IPS-NIHi7 (cell line): ENCODE measurements around the gene SH3GL1.
"Not testable (repeated sequence)": the region's sequence is repeated elsewhere in the genome, so short reads cannot be mapped to it uniquely, and the experiment has no call there.

ENCODE experiments used
- DNase-seq: peaks from one replicate; pipeline ENCODE4 v3.0.0; 2012; ENCODE audit warnings: mixed read lengths; ENCODE audit errors: extremely low spot score

Gene SH3GL1

GRCh38 chr19:4363571-4364304 is 36.6 kb downstream of the SH3GL1 start:
- no peak for DNase-seq

- DNase-seq, result no peak
These were observed 37.4 kb downstream of the SH3GL1 start for GRCh38 chr19:4362831-4363545.

GRCh38 chr19:4362101-4362828 is 38.1 kb downstream of the SH3GL1 start:
- DNase-seq, result no peak

- peak; percentile 56 for DNase-seq
These were observed 38.9 kb downstream of the SH3GL1 start for GRCh38 chr19:4361152-4362046.

- DNase-seq, result no peak
These were observed 39.7 kb downstream of the SH3GL1 start for GRCh38 chr19:4360641-4361151.

- no peak for DNase-seq
These were observed 40.2 kb downstream of the SH3GL1 start for GRCh38 chr19:4360081-4360569.

- no peak for DNase-seq
These were observed 40.7 kb downstream of the SH3GL1 start for GRCh38 chr19:4359627-4360000.

GRCh38 chr19:4358709-4359626 is 41.4 kb downstream of the SH3GL1 start:
- DNase-seq, result no peak

- no peak for DNase-seq
These were observed 42.4 kb downstream of the SH3GL1 start for GRCh38 chr19:4357921-4358326.

GRCh38 chr19:4357095-4357797 is 43.1 kb downstream of the SH3GL1 start:
- no peak for DNase-seq

- DNase-seq, result no peak
These were observed 45.5 kb downstream of the SH3GL1 start for GRCh38 chr19:4354897-4355296.

GRCh38 chr19:4354282-4354681 is 46.1 kb downstream of the SH3GL1 start:
- DNase-seq, result no peak

- peak; percentile 75 for DNase-seq
These were observed 47.6 kb downstream of the SH3GL1 start for GRCh38 chr19:4352701-4353121.

- DNase-seq, result no peak
These were observed 49.6 kb downstream of the SH3GL1 start for GRCh38 chr19:4350726-4351125.

GRCh38 chr19:4350111-4350510 is 50.2 kb downstream of the SH3GL1 start:
- DNase-seq, result no peak

GRCh38 chr19:4349225-4349624 is 51.1 kb downstream of the SH3GL1 start:
- not testable (repeated sequence) for DNase-seq

GRCh38 chr19:4347521-4347920 is 52.8 kb downstream of the SH3GL1 start:
- no peak for DNase-seq

- no peak for DNase-seq
These were observed 54.3 kb downstream of the SH3GL1 start for GRCh38 chr19:4346020-4346383.

GRCh38 chr19:4345342-4346019 is 54.9 kb downstream of the SH3GL1 start:
- no peak for DNase-seq
